HepG2 (cell line): Measurements from ENCODE around the gene TMEM14A. TPM values are rescaled to one million over a fixed set of nuclear protein-coding genes. Genes with fewer than 3 reads are reported as not detected.

Source experiments
- AKNA ChIP-seq: sonication (generic); formaldehyde crosslinking; IDR thresholded peaks from 2 replicates; pipeline ENCODE4 v1.4.0; 2020; ENCODE audit warnings: missing genetic modification reagents, borderline replicate concordance
- SRSF1 ChIP-seq: fragments of 200-400 bp; formaldehyde crosslinking; optimal IDR thresholded peaks from 2 replicates; pipeline ENCODE3; 2017; ENCODE audit warnings: mild to moderate bottlenecking, low read depth, low read length, moderate library complexity
- ZBTB3 ChIP-seq: sonication (generic); formaldehyde crosslinking; IDR thresholded peaks from 2 replicates; pipeline ENCODE4 v1.4.0; 2020; ENCODE audit warnings: low read depth, mild to moderate bottlenecking, moderate library complexity, missing genetic modification reagents, borderline replicate concordance
- ZFP82 ChIP-seq: sonication (generic); formaldehyde crosslinking; IDR thresholded peaks from 2 replicates; pipeline ENCODE4 v1.5.1; 2020; ENCODE audit warnings: mild to moderate bottlenecking, missing genetic modification reagents, borderline replicate concordance
- ZNF317 ChIP-seq: sonication (generic); formaldehyde crosslinking; IDR thresholded peaks from 2 replicates; pipeline ENCODE4 v1.5.0; 2020; ENCODE audit warnings: mild to moderate bottlenecking, missing genetic modification reagents
- ZUFSP ChIP-seq: sonication (generic); formaldehyde crosslinking; IDR thresholded peaks from 2 replicates; pipeline ENCODE4 v1.9.0; 2021; ENCODE audit warnings: missing genetic modification reagents, mild to moderate bottlenecking, borderline replicate concordance
- polyA plus RNA-seq, 8 experiments: library from polyadenylated mRNA; depleted of rRNA in 3 of 8; stranded (reverse) in 7 of 8; unstranded in 1 of 8; fragments of >200 nt; fragmentation: Illumina TruSeq in 4 of 8; extraction: Trizol in 4 of 8; gene quantifications; 2 replicates each; pipeline versions ENCODE4 v1.2.1 to v1.2.3, GENCODE V29; 2011 to 2016; ENCODE audit warnings: low read depth in 4 of 8, missing spikeins in 1 of 8, mixed read lengths in 1 of 8; ENCODE audit not compliant: insufficient read depth in 1 of 8
- total RNA-seq, 5 experiments: library from RNA; depleted of rRNA; stranded (reverse); fragments of >200 nt; fragmentation: Illumina TruSeq; extraction: Trizol; gene quantifications; 2 replicates each; pipeline ENCODE4 v1.2.3, GENCODE V29; 2016; ENCODE audit warnings: low read depth in 1 of 5
- TF ChIP-seq, protein P1 (sequence below): sonication (generic); formaldehyde crosslinking; IDR thresholded peaks from 2 replicates; pipeline ENCODE4 v1.5.0; 2020; ENCODE audit warnings: mild to moderate bottlenecking, missing genetic modification reagents, borderline replicate concordance
- TF ChIP-seq, protein P2 (sequence below): IDR thresholded peaks from 2 replicates; pipeline ENCODE4 v1.6.1; 2016; ENCODE audit warnings: low read depth, borderline replicate concordance

The TMEM14A gene
- total and polyA plus RNA-seq, 2 of the 13 experiments (the other 11 are each of a cell fraction or from before 2014, with no cell fraction given) = 24.6 to 73.7 TPM

DNA sequence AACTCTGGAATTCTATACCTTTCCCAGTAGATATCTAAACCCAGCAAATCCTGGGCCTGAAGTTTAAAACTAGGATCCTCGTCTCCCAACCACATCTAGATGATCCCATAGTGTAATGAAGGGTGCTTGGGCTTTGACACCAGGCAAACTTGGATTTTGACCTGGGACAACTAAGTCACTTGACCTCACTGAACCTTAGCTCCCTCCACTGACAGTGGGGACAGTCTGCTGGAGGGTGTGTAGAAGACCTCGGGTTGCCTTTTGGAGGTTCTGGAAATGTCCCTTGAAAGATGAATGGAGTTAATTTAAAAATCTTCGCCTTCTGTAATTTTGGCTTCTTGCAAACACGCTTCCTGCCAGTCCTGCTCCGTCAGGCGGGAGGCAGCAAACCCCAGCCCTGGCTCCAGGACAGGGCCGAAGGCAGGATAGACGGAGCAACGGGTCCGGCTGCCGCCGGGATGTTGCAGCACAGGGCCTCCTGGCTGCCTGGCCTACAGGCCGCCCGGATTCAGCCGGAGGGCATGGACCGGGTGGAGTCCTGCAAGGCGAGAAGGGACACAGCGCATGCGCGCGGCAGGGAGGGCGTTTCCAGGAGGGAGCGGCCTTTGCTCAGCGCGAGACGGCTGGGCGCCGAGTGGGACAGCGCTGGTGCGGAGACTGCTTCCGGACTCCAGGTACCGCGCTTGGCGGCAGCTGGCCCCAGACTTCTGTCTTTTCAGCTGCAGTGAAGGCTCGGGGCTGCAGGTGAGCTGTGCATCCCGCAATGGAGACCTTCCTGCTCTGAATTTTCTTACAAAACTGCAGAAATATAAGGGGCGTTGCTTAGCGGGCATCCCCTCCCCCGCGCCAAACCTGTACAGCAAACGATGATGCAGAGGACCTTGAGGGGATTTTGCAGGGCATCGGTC, at the start of gene TMEM14A (continued):
- TF ChIP-seq ZUFSP (CRISPR knock-in tag) (no peak), AKNA (peak; percentile 46; the same call in 1 of the 2 replicates), ZNF317 (CRISPR knock-in tag) (peak; percentile 81), ZBTB3 (CRISPR knock-in tag) (no peak), ZFP82 (CRISPR knock-in tag) (no peak), SRSF1 (peak; percentile 82)
- TF ChIP-seq, protein P1, sequence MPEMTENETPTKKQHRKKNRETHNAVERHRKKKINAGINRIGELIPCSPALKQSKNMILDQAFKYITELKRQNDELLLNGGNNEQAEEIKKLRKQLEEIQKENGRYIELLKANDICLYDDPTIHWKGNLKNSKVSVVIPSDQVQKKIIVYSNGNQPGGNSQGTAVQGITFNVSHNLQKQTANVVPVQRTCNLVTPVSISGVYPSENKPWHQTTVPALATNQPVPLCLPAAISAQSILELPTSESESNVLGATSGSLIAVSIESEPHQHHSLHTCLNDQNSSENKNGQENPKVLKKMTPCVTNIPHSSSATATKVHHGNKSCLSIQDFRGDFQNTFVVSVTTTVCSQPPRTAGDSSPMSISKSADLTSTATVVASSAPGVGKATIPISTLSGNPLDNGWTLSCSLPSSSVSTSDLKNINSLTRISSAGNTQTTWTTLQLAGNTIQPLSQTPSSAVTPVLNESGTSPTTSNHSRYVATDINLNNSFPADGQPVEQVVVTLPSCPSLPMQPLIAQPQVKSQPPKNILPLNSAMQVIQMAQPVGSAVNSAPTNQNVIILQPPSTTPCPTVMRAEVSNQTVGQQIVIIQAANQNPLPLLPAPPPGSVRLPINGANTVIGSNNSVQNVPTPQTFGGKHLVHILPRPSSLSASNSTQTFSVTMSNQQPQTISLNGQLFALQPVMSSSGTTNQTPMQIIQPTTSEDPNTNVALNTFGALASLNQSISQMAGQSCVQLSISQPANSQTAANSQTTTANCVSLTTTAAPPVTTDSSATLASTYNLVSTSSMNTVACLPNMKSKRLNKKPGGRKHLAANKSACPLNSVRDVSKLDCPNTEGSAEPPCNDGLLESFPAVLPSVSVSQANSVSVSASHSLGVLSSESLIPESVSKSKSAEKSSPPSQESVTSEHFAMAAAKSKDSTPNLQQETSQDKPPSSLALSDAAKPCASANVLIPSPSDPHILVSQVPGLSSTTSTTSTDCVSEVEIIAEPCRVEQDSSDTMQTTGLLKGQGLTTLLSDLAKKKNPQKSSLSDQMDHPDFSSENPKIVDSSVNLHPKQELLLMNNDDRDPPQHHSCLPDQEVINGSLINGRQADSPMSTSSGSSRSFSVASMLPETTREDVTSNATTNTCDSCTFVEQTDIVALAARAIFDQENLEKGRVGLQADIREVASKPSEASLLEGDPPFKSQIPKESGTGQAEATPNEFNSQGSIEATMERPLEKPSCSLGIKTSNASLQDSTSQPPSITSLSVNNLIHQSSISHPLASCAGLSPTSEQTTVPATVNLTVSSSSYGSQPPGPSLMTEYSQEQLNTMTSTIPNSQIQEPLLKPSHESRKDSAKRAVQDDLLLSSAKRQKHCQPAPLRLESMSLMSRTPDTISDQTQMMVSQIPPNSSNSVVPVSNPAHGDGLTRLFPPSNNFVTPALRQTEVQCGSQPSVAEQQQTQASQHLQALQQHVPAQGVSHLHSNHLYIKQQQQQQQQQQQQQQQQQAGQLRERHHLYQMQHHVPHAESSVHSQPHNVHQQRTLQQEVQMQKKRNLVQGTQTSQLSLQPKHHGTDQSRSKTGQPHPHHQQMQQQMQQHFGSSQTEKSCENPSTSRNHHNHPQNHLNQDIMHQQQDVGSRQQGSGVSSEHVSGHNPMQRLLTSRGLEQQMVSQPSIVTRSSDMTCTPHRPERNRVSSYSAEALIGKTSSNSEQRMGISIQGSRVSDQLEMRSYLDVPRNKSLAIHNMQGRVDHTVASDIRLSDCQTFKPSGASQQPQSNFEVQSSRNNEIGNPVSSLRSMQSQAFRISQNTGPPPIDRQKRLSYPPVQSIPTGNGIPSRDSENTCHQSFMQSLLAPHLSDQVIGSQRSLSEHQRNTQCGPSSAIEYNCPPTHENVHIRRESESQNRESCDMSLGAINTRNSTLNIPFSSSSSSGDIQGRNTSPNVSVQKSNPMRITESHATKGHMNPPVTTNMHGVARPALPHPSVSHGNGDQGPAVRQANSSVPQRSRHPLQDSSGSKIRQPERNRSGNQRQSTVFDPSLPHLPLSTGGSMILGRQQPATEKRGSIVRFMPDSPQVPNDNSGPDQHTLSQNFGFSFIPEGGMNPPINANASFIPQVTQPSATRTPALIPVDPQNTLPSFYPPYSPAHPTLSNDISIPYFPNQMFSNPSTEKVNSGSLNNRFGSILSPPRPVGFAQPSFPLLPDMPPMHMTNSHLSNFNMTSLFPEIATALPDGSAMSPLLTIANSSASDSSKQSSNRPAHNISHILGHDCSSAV (CRISPR knock-in tag) = 0 out of 2 replicates have a peak, but pooled peaks have one; percentile 8
- TF ChIP-seq, protein P2, sequence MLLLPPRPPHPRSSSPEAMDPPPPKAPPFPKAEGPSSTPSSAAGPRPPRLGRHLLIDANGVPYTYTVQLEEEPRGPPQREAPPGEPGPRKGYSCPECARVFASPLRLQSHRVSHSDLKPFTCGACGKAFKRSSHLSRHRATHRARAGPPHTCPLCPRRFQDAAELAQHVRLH = peak; percentile 88; the same call in 1 of the 2 replicates
